ENCODE measurements around the gene SPRR2D.

GRCh38 chr1:153032073-153032472, 8.8 kb downstream of the SPRR2D start:
- TF ChIP-seq CTCF (IDR thresholded peaks at IDR 0.05): no peak
- no peak for TF ChIP-seq POLR2A (IDR thresholded peaks at IDR 0.05)
- no peak for TF ChIP-seq POLR2AphosphoS5 (IDR thresholded peaks at IDR 0.05)
- no peak for TF ChIP-seq EP300 (IDR thresholded peaks at IDR 0.05)
